ENCODE data around the gene REG3G.

- TF ChIP-seq EP300 (conservative IDR thresholded peaks at IDR 0.05; ENCODE audit: poor library complexity, severe bottlenecking) (no peak), POLR2AphosphoS5 (IDR thresholded peaks at IDR 0.05) (no peak), TAF1 (IDR thresholded peaks at IDR 0.05; ENCODE audit: low read depth) (no peak), EZH2 (IDR thresholded peaks at IDR 0.05; ENCODE audit: borderline replicate concordance, insufficient read depth, low read length, poor library complexity, severe bottlenecking) (no peak), REST (IDR thresholded peaks at IDR 0.05; ENCODE audit: borderline replicate concordance) (no peak), RAD21 (conservative IDR thresholded peaks at IDR 0.05) (no peak)
- TF ChIP-seq, protein P1, sequence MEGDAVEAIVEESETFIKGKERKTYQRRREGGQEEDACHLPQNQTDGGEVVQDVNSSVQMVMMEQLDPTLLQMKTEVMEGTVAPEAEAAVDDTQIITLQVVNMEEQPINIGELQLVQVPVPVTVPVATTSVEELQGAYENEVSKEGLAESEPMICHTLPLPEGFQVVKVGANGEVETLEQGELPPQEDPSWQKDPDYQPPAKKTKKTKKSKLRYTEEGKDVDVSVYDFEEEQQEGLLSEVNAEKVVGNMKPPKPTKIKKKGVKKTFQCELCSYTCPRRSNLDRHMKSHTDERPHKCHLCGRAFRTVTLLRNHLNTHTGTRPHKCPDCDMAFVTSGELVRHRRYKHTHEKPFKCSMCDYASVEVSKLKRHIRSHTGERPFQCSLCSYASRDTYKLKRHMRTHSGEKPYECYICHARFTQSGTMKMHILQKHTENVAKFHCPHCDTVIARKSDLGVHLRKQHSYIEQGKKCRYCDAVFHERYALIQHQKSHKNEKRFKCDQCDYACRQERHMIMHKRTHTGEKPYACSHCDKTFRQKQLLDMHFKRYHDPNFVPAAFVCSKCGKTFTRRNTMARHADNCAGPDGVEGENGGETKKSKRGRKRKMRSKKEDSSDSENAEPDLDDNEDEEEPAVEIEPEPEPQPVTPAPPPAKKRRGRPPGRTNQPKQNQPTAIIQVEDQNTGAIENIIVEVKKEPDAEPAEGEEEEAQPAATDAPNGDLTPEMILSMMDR (IDR thresholded peaks at IDR 0.05; ENCODE audit: poor library complexity, severe bottlenecking): no peak
These were observed 559 bp downstream of the REG3G start for GRCh38 chr2:79026061-79026460.
